Common myeloid progenitor, CD34-positive (primary cell): ENCODE measurements around the gene NOS1AP.

Source experiments
- CTCF ChIA-PET: fragments of 350-600 bp; sonication (Branson Sonifier 250); formaldehyde crosslinking; loops from one replicate; lab custom pipeline; 2021; ENCODE audit warnings: antibody characterized with exemption; lab: Charles Lee
- POLR2A ChIA-PET: fragments of 350-600 bp; sonication (Branson Sonifier 250); formaldehyde crosslinking; loops from one replicate; lab custom pipeline; 2021; ENCODE audit warnings: antibody characterized with exemption; lab: Charles Lee
- DNase-seq, 3 donors: peaks; one replicate each; pipeline versions ENCODE4 v3.0.0 to v3.0.0-alpha.2; 2013
- H3K27ac ChIP-seq, 2 experiments: 1 replicate in 1 of 2; 2 replicates in 1 of 2; pipeline ENCODE4 v1.7.0; 2013; ENCODE audit warnings: inconsistent platforms in 2 of 2, low read length in 2 of 2, mild to moderate bottlenecking in 2 of 2, low read depth in 1 of 2, moderate library complexity in 1 of 2; ENCODE audit not compliant: severe bottlenecking in 2 of 2, insufficient read depth in 1 of 2, poor library complexity in 1 of 2
- H3K27me3 ChIP-seq, 5 experiments: replicated peaks in 2 of 5; 1 replicate in 3 of 5; 2 replicates in 2 of 5; pipeline versions ENCODE4 v1.6.1 to v1.7.0; 2013; ENCODE audit warnings: low read length in 4 of 5, mild to moderate bottlenecking in 2 of 5, moderate library complexity in 2 of 5, inconsistent platforms in 1 of 5; ENCODE audit not compliant: insufficient read depth in 5 of 5, control insufficient read depth in 4 of 5
- H3K36me3 ChIP-seq, 4 experiments: 1 replicate in 2 of 4; 2 replicates in 2 of 4; pipeline versions ENCODE4 v1.6.1 to v1.7.0; 2013; ENCODE audit warnings: low read length in 3 of 4, control low read depth in 1 of 4, mild to moderate bottlenecking in 1 of 4; ENCODE audit not compliant: control insufficient read depth in 4 of 4, insufficient read depth in 4 of 4
- H3K4me1 ChIP-seq, 4 experiments: 1 replicate in 3 of 4; 2 replicates in 1 of 4; pipeline versions ENCODE4 v1.6.1 to v1.7.1; 2013; ENCODE audit warnings: low read length in 3 of 4, mild to moderate bottlenecking in 3 of 4, control low read depth in 1 of 4, inconsistent platforms in 1 of 4, moderate library complexity in 1 of 4; ENCODE audit not compliant: control insufficient read depth in 4 of 4, insufficient read depth in 4 of 4; ENCODE audit errors: control extremely low read depth in 1 of 4
- H3K4me3 ChIP-seq, 7 experiments: 1 replicate in 4 of 7; 2 replicates in 3 of 7; pipeline versions ENCODE4 v1.5.1 to v1.7.0; 2013; ENCODE audit warnings: mild to moderate bottlenecking in 7 of 7, low read length in 6 of 7, moderate library complexity in 6 of 7, inconsistent platforms in 2 of 7, low read depth in 2 of 7, control low read depth in 1 of 7; ENCODE audit not compliant: insufficient read depth in 4 of 7, control insufficient read depth in 1 of 7; ENCODE audit errors: extremely low read depth in 1 of 7
- H3K9me3 ChIP-seq, 5 experiments: 1 replicate in 4 of 5; 2 replicates in 1 of 5; pipeline versions ENCODE4 v1.6.1 to v1.7.1; 2013; ENCODE audit warnings: low read length in 4 of 5, mild to moderate bottlenecking in 2 of 5, inconsistent platforms in 1 of 5, low read depth in 1 of 5, moderate library complexity in 1 of 5; ENCODE audit not compliant: control insufficient read depth in 4 of 5, insufficient read depth in 2 of 5; ENCODE audit errors: control extremely low read depth in 1 of 5
- WGBS: methylation state at CpG from one replicate; pipeline ENCODE4 v1.1.5; 2013; ENCODE audit not compliant: insufficient coverage; 5-methylcytosine and 5-hydroxymethylcytosine counted together

Gene NOS1AP

DNA sequence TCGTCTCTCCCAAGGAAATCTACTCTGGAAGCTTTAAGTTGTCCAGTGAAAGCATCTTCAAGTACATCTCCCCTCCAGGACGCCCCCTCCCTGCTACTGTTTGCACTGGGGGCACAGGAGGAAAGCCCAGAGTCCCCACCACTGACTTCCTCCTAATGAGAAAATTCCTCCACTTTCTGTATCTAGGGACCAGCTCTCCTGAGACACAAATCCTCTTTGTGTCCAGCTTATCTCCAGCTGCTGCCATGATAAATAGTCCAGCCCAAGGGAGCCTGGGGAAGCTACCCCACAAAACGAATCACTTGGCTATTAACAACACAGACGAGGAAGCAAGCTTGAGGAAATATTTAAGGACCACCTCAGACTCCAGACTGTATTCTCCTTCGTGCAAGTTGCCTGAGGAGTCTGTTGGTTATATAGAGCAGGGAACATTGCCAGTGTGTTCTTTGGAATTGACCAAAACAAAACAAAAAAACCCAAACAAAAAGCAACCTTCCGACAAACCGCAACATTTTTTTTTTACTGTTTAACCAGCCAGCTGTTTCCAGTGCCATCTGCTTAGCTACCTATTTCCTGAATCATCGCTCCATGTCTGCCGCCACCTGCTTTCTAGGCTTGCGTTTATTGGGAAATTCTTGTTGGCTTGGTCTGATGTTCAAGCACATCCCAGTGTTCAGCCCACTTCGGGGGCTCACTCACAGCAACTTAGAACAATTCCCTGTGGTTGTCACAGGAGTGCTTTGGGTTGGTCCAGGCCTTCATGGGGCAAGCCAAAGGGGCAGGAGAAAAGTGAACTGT lies 319.7 kb downstream of the NOS1AP start:
- DNase-seq: peak in 2 of 3 donors; percentile 66 to 68
- Histone ChIP-seq H3K4me1 (peaks cover 0 to 21% (median 3%) of the 10 kb centered on the region in 4 experiments), H3K27me3 (peaks cover 0 to 3% (median 0%) of the 10 kb centered on the region in 5 experiments), H3K36me3 (no peaks in the 10 kb centered on the region), H3K27ac (no peak overlapping the region), H3K4me3 (no peak overlapping the region), H3K9me3 (no peaks in the 10 kb centered on the region)
- 78% methylated on average over 8 of the region's 11 CpGs for WGBS
- ChIA-PET POLR2A (interaction anchor here (0.6 to 0.8 kb wide), 2 partner anchors 18 to 32 kb away, joined by 3 to 4 read pairs; no protein-coding TSS in a partner anchor), CTCF (interaction anchor here (1.0 to 3.2 kb wide), 7 partner anchors 15 to 352 kb away, joined by 3 to 15 read pairs (median 3); no protein-coding TSS in a partner anchor)

GRCh38 chr1:162389971-162390370 lies 320.5 kb downstream of the NOS1AP start:
- Histone ChIP-seq H3K27me3 (peaks cover 0 to 3% (median 0%) of the 10 kb centered on the region in 5 experiments), H3K9me3 (no peaks in the 10 kb centered on the region), H3K4me3 (no peak overlapping the region), H3K4me1 (peaks cover 0 to 21% (median 3%) of the 10 kb centered on the region in 4 experiments), H3K36me3 (no peaks in the 10 kb centered on the region), H3K27ac (no peak overlapping the region)
- 97% methylated on average over 6 of the region's 9 CpGs for WGBS
- DNase-seq: no peak
- POLR2A ChIA-PET: no interaction called here
- CTCF ChIA-PET: interaction anchor here (0.7 to 3.2 kb wide), 12 partner anchors 11 to 352 kb away, joined by 3 to 15 read pairs (median 3); no protein-coding TSS in a partner anchor

- H3K27ac ChIP-seq: no peak overlapping the region
- 88% methylated on average over 12 of the region's 15 CpGs for WGBS
- DNase-seq: no peak
Observed at GRCh38 chr1:162390396-162391185, 321.1 kb downstream of the NOS1AP start.

DNA sequence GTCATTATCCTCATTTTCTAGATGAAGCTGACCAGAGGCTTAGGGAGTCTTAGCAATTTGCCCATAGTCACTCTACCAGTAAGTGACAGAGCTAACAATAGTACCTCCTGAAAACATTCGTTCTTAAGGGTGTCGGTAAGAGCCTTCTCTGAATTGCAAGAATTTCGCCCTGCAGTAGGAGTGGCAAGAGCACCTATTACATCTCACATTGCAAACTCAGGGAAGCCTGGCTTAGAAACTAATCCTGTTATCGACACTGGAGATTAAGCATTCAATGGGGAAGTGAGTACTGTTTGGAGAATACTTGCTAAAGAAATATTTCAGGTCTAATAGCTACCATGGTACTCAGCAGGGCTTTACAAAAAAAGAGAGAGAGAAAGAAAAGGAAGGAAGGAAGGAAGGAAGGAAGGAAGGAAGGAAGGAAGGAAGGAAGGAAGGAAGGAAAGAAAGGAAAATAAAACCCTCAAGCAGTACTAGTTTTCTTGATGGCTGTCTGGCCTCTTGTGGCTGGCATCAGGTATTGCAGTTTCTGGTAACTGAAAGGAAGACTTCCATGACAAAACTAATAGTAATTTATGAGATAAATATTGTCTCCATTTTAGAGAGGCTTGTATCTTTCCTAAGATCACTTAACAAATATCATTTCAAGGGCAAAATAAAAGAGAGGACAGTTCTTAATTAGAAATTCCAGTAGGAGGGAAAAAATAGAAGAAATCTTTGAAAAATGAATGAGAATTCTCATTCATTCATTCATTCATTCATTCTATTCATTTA lies 322.5 kb downstream of the NOS1AP start:
- CTCF ChIA-PET: interaction anchor here (0.9 to 3.2 kb wide), 9 partner anchors 9 to 336 kb away, joined by 3 to 15 read pairs (median 5); partner anchors contain the start of genes C1orf226 and NOS1AP
- 90% methylated on average over 2 of the region's 4 CpGs for WGBS
- H3K4me1 ChIP-seq: peaks cover 0 to 17% (median 3%) of the 10 kb centered on the region in 4 experiments
- POLR2A ChIA-PET: interaction anchor here (0.6 kb wide), 1 partner anchor 1336 kb away, joined by 6 read pairs; no protein-coding TSS in a partner anchor
- no peaks in the 10 kb centered on the region for H3K9me3 ChIP-seq
- no peaks in the 10 kb centered on the region for H3K36me3 ChIP-seq
- no peak overlapping the region for H3K4me3 ChIP-seq
- peak; percentile 50 to 80 (median 76) for DNase-seq
- H3K27me3 ChIP-seq: peaks cover 0 to 14% (median 4%) of the 10 kb centered on the region in 5 experiments
- H3K27ac ChIP-seq: no peak overlapping the region

More at GRCh38 chr1:162390396-162391185, 321.1 kb downstream of the NOS1AP start:
- H3K9me3 ChIP-seq: no peaks in the 10 kb centered on the region
- H3K27me3 ChIP-seq: peaks cover 0 to 3% (median 0%) of the 10 kb centered on the region in 5 experiments
- CTCF ChIA-PET: interaction anchor here (0.7 to 3.2 kb wide), 11 partner anchors 12 to 341 kb away, joined by 3 to 15 read pairs (median 3); partner anchors contain the start of gene NOS1AP
- H3K4me1 ChIP-seq: peaks cover 0 to 21% (median 3%) of the 10 kb centered on the region in 4 experiments
- POLR2A ChIA-PET: no interaction called here
- no peaks in the 10 kb centered on the region for H3K36me3 ChIP-seq
- H3K4me3 ChIP-seq: no peak overlapping the region

DNA sequence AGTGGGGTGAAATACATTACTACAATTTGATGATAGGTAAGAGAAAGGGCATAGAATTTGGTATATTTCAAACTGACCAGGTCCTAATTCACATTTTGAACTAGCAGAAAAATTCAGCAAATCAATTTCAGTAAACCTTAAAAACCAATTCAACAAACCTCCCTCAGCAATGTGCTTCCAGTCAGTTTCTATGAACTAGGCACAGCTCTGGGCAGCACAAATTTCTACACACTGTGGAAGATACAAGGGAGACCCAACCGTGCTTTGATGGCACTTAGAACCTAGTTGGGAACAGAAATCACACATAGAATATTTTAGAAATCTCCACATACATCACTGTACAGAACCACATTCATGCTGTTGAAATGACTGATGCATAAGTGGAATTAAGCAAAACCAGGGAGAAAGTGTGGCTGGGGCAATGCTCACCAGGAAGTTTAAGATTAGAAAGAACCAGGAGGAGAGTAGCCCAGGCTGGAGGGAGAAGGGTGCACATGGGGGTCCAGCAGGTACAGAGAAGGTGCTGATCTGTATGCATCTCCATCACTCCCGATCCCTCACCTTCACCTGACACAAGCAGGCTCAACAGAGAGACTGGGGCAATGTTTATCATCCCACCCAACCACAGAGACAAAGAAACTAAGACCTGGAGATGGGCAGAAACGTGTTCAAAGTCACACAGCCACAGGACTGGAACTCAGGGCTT lies 326.9 kb downstream of the NOS1AP start:
- POLR2A ChIA-PET: no interaction called here
- CTCF ChIA-PET: no interaction called here
- Histone ChIP-seq H3K4me3 (no peak overlapping the region), H3K9me3 (no peaks in the 10 kb centered on the region), H3K4me1 (no peaks in the 10 kb centered on the region), H3K27ac (no peak overlapping the region), H3K36me3 (no peaks in the 10 kb centered on the region), H3K27me3 (peaks cover 0 to 27% (median 4%) of the 10 kb centered on the region in 5 experiments)
- no peak for DNase-seq
- WGBS: 100% methylated on average over 1 of the region's 3 CpGs

- H3K27me3 ChIP-seq: peaks cover 0 to 27% (median 4%) of the 10 kb centered on the region in 5 experiments
- no peaks in the 10 kb centered on the region for H3K36me3 ChIP-seq
- no peak for DNase-seq
- 100% methylated on average over 1 of the region's 3 CpGs for WGBS
- no peaks in the 10 kb centered on the region for H3K4me1 ChIP-seq
- H3K4me3 ChIP-seq: no peak overlapping the region
- no peak overlapping the region for H3K27ac ChIP-seq
- CTCF ChIA-PET: interaction anchor here (1.0 kb wide), 1 partner anchor 28 kb away, joined by 4 read pairs; no protein-coding TSS in a partner anchor
- POLR2A ChIA-PET: no interaction called here
- H3K9me3 ChIP-seq: no peaks in the 10 kb centered on the region
Observed at GRCh38 chr1:162397039-162397448, 327.6 kb downstream of the NOS1AP start.
